Osteoblast (primary cell): ENCODE data around the gene CYP46A1. TPM values are rescaled to one million over a fixed set of nuclear protein-coding genes. Genes with fewer than 3 reads are reported as not detected.

ENCODE experiments used
- DNase-seq: peaks from one replicate; pipeline ENCODE4 v3.0.0; 2011; ENCODE audit warnings: low spot score, mixed read lengths; ENCODE audit not compliant: insufficient read length; ENCODE audit errors: missing footprints
- H2AFZ ChIP-seq: 2 replicates; pipeline ENCODE4 v1.6.0; 2011; ENCODE audit warnings: mild to moderate bottlenecking, low read length
- H3K27ac ChIP-seq: 2 replicates; pipeline ENCODE4 v1.5.1; 2011; ENCODE audit warnings: mild to moderate bottlenecking, low read depth, low read length, moderate library complexity
- H3K27me3 ChIP-seq: 2 replicates; pipeline ENCODE4 v1.6.0; 2012; ENCODE audit warnings: mild to moderate bottlenecking, control low read depth, inconsistent platforms, low read length, moderate library complexity; ENCODE audit not compliant: insufficient read depth
- H3K36me3 ChIP-seq: 2 replicates; pipeline ENCODE4 v1.5.1; 2011; ENCODE audit warnings: mild to moderate bottlenecking, low read length, control low read depth, moderate library complexity; ENCODE audit not compliant: insufficient read depth
- H3K4me1 ChIP-seq: 2 replicates; pipeline ENCODE4 v1.5.1; 2011; ENCODE audit warnings: mild to moderate bottlenecking, low read length, control low read depth, moderate library complexity; ENCODE audit not compliant: insufficient read depth
- H3K4me2 ChIP-seq: 2 replicates; pipeline ENCODE4 v1.6.0; 2011; ENCODE audit warnings: mild to moderate bottlenecking, low read length; ENCODE audit not compliant: insufficient read depth
- H3K4me3 ChIP-seq: fragments of 200-600 bp; sonication (generic); 3 replicates; pipeline ENCODE4 v1.5.1; 2012; ENCODE audit warnings: mild to moderate bottlenecking, low read length, inconsistent platforms; ENCODE audit not compliant: insufficient read depth
- H3K79me2 ChIP-seq: 2 replicates; pipeline ENCODE4 v1.6.0; 2012; ENCODE audit warnings: mild to moderate bottlenecking, low read length, control low read depth, inconsistent platforms; ENCODE audit not compliant: insufficient read depth
- H3K9me3 ChIP-seq: 2 replicates; pipeline ENCODE4 v1.5.1; 2011; ENCODE audit warnings: low read depth, low read length, control low read depth
- H4K20me1 ChIP-seq: 2 replicates; pipeline ENCODE4 v1.6.0; 2012; ENCODE audit warnings: mild to moderate bottlenecking, low read length, control low read depth; ENCODE audit not compliant: insufficient read depth
- total RNA-seq: library from RNA; depleted of rRNA; stranded (reverse); fragments of >200 nt; gene quantifications from 2 replicates; pipeline ENCODE4 v1.2.3, GENCODE V29; 2012
- TF ChIP-seq, protein P1 (sequence below): IDR thresholded peaks from 2 replicates; pipeline ENCODE4 v1.5.1; 2011; ENCODE audit warnings: mild to moderate bottlenecking, low read depth, low read length, moderate library complexity; ENCODE audit errors: extremely low read depth

CYP46A1 gene
- total RNA-seq, 1 donor = 0.36 TPM

DNA sequence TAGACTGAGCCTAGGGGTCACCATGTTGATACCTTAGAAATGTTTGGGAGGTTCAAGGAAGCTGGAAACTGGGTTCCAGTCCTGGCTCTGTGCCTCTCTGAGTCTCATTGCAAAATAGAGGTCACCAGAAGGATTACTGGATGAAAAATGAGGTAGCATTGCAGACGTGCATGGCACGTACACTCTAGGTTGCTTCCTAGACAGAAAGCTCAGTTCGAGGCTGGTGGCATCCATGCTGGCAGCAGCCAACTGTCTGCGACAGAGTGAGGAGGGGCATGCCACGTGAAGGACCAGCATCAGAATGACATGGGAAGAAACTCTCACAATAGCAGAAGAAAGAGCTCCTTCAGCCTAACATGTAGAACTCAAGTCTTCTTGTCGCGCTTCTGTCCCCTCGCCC is 4.6 kb upstream of the CYP46A1 start:
- DNase-seq = peak; percentile 65
- TF ChIP-seq, protein P1, sequence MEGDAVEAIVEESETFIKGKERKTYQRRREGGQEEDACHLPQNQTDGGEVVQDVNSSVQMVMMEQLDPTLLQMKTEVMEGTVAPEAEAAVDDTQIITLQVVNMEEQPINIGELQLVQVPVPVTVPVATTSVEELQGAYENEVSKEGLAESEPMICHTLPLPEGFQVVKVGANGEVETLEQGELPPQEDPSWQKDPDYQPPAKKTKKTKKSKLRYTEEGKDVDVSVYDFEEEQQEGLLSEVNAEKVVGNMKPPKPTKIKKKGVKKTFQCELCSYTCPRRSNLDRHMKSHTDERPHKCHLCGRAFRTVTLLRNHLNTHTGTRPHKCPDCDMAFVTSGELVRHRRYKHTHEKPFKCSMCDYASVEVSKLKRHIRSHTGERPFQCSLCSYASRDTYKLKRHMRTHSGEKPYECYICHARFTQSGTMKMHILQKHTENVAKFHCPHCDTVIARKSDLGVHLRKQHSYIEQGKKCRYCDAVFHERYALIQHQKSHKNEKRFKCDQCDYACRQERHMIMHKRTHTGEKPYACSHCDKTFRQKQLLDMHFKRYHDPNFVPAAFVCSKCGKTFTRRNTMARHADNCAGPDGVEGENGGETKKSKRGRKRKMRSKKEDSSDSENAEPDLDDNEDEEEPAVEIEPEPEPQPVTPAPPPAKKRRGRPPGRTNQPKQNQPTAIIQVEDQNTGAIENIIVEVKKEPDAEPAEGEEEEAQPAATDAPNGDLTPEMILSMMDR = no peak
- H3K4me1 ChIP-seq = peaks cover 22% of the 10 kb centered on the region
- H3K36me3 ChIP-seq = no peaks in the 10 kb centered on the region
- no peak overlapping the region for H2AFZ ChIP-seq
- peaks cover under 1% of the 10 kb centered on the region for H3K27me3 ChIP-seq
- peaks cover 6% of the 10 kb centered on the region for H3K9me3 ChIP-seq
- no peak overlapping the region for H3K4me2 ChIP-seq
- H3K27ac ChIP-seq = no peak overlapping the region
- no peak overlapping the region for H3K4me3 ChIP-seq
- no peaks in the 10 kb centered on the region for H4K20me1 ChIP-seq
- H3K79me2 ChIP-seq = no peaks in the 10 kb centered on the region

DNA sequence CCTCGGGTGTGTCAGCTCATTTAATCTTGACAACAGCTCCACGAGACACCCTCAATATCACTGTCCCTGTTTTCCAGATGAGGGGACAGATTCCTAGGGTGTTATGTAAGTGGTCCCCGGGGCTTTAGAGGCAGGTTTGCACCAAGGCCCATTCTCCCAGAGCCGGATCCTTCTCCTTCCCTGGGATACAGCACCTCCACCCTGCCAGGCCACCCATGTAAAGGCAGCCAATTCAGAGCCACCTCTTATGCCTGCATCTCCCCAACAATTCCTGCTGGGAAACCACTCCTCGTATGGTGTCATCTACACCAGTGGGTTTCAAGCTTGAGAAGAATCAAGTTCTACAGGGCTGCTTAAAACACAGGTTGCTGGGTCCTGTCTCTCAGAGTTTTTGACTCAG is 4.1 kb upstream of the CYP46A1 start:
- Histone ChIP-seq H3K4me2 (no peak overlapping the region), H3K4me3 (no peak overlapping the region), H3K27me3 (peaks cover 3% of the 10 kb centered on the region), H3K4me1 (peaks cover 24% of the 10 kb centered on the region), H3K27ac (no peak overlapping the region), H2AFZ (no peak overlapping the region), H3K79me2 (no peaks in the 10 kb centered on the region), H3K9me3 (peaks cover 6% of the 10 kb centered on the region), H3K36me3 (no peaks in the 10 kb centered on the region), H4K20me1 (no peaks in the 10 kb centered on the region)
- no peak for DNase-seq
- TF ChIP-seq, protein P1 = no peak

DNA sequence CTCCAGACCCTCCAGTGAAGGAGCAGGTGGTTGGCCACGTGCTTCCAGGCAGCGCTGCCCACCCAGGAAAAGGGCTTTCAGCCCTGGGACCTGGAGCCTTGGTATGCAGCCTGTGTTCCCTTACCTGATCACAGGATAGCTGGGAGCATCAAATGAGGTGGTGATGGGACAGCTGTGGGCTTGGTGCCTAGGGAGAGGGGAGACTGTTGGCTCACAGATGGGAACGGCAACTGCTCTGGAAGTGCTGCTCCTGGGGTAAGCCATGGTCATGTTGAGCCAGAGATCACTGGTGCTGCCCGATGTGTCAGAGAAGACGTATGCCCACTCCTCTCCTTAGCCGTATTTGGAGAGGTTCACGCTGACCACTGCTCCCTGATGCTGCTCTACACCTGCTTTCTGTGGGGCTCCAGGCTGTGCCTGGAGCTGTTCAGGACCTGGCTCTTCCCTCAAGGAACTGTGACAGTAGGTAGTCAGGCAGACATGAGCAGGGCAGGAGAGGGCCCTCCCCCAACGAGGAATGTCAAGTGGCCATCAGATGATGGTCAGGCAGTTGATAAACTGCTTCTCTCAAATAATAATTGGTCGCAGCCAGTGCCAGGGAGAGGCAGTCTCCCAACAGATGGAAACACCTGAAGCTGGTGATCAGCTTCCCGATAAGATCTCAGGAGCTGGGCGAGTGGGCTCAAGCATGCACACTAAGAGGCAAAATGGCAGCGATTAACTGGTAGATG is 2.8 kb upstream of the CYP46A1 start:
- H3K4me1 ChIP-seq = peaks cover 24% of the 10 kb centered on the region
- H3K79me2 ChIP-seq = no peaks in the 10 kb centered on the region
- no peak overlapping the region for H2AFZ ChIP-seq
- H3K27ac ChIP-seq = no peak overlapping the region
- no peak for DNase-seq
- H3K36me3 ChIP-seq = no peaks in the 10 kb centered on the region
- H3K9me3 ChIP-seq = peaks cover 6% of the 10 kb centered on the region
- TF ChIP-seq, protein P1 = no peak
- H4K20me1 ChIP-seq = no peaks in the 10 kb centered on the region
- H3K27me3 ChIP-seq = peaks cover 3% of the 10 kb centered on the region
- H3K4me2 ChIP-seq = no peak overlapping the region
- no peak overlapping the region for H3K4me3 ChIP-seq

DNA sequence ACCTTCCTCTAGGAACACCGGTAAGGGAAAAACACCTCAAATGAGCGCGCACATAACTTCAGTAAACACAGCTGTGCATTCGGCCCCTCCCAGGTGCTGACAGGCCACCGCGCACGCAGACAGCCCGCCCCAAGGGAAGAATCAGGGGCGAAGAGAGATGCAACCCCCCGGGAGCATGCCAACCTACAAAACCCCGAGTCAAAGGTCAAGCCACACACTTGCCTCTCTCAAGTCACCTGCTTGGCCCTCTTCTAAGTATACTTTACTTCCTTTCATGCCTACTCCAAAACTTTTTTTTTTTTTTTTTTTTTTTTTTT is 2.3 kb upstream of the CYP46A1 start:
- H3K27me3 ChIP-seq = peaks cover 3% of the 10 kb centered on the region

More for the DNA sequence above, 2.3 kb upstream of the CYP46A1 start:
- DNase-seq = no peak
- Histone ChIP-seq H4K20me1 (no peaks in the 10 kb centered on the region), H3K9me3 (peaks cover 6% of the 10 kb centered on the region), H3K4me1 (peaks cover 19% of the 10 kb centered on the region), H3K27ac (no peak overlapping the region), H2AFZ (no peak overlapping the region), H3K4me3 (no peak overlapping the region), H3K4me2 (no peak overlapping the region), H3K79me2 (no peaks in the 10 kb centered on the region), H3K36me3 (no peaks in the 10 kb centered on the region)
- TF ChIP-seq, protein P1 = no peak
